Subcutaneous abdominal adipose tissue (tissue), 5 donors: ENCODE results near the gene DCTPP1.
A peak's percentile ranks its signal among the peaks of the same experiment; 100 is the strongest.
"Not testable (repeated sequence)": the region's sequence is repeated elsewhere in the genome, so short reads cannot be mapped to it uniquely, and the experiment has no call there.

Experiments used
- H3K27ac ChIP-seq: one replicate; pipeline ENCODE4 v1.7.0; 2013; ENCODE audit warnings: low read depth, mild to moderate bottlenecking, inconsistent platforms, low read length, moderate library complexity
- H3K27me3 ChIP-seq, 5 donors: one replicate each; pipeline ENCODE4 v1.7.0; 2013; ENCODE audit warnings: low read length in 5 of 5, inconsistent platforms in 1 of 5; ENCODE audit not compliant: control insufficient read depth in 5 of 5, insufficient read depth in 4 of 5
- H3K36me3 ChIP-seq, 5 donors: one replicate each; pipeline ENCODE4 v1.7.0; 2013; ENCODE audit warnings: low read length in 5 of 5; ENCODE audit not compliant: control insufficient read depth in 5 of 5, insufficient read depth in 5 of 5
- H3K4me1 ChIP-seq, 5 donors: one replicate each; pipeline ENCODE4 v1.7.0; 2013; ENCODE audit warnings: low read length in 5 of 5, mild to moderate bottlenecking in 3 of 5, moderate library complexity in 1 of 5; ENCODE audit not compliant: control insufficient read depth in 5 of 5, insufficient read depth in 5 of 5
- H3K4me3 ChIP-seq, 5 donors: one replicate each; pipeline ENCODE4 v1.7.0; 2013; ENCODE audit warnings: low read length in 5 of 5, low read depth in 1 of 5
- H3K9ac ChIP-seq, 5 donors: one replicate each; pipeline ENCODE4 v1.7.0; 2013; ENCODE audit warnings: low read length in 5 of 5, mild to moderate bottlenecking in 4 of 5, moderate library complexity in 3 of 5
- H3K9me3 ChIP-seq, 5 donors: one replicate each; pipeline ENCODE4 v1.7.0; 2013; ENCODE audit warnings: low read length in 5 of 5; ENCODE audit not compliant: control insufficient read depth in 5 of 5
- donor health status: healthy.
- donor health status: healthy.
- donor health status: healthy.
- donor health status: healthy.
- donor health status: healthy.

The DCTPP1 gene

GRCh38 chr16:30429678-30430427 lies at the start of gene DCTPP1:
Gene DCTPP1, minus strand, starts transcription at chr16:30430030. Its CDS starts 50 bp downstream, at chr16:30429980.
- Histone ChIP-seq H3K27me3 (no peaks in the 10 kb centered on the region), H3K9me3 (no peaks in the 10 kb centered on the region), H3K9ac (peak within 1 kb of the TSS; percentile 64 to 87 (median 82)), H3K27ac (peak within 1 kb of the TSS; percentile 60), H3K36me3 (peaks cover 0 to 12% (median 7%) of the 10 kb centered on the region in 5 donors), H3K4me1 (peaks cover 0 to 25% (median 22%) of the 10 kb centered on the region in 5 donors), H3K4me3 (peak within 1 kb of the TSS; percentile 65 to 89 (median 78))

- no peak overlapping the region for H3K27ac ChIP-seq
- H3K27me3 ChIP-seq, result peaks cover 5 to 12% (median 9%) of the 10 kb centered on the region in 5 donors
- H3K36me3 ChIP-seq, result no peaks in the 10 kb centered on the region
- no peaks in the 10 kb centered on the region for H3K9me3 ChIP-seq
- no peak overlapping the region for H3K4me3 ChIP-seq
- no peak overlapping the region for H3K9ac ChIP-seq
- H3K4me1 ChIP-seq, result peaks cover 0 to 2% (median 0%) of the 10 kb centered on the region in 5 donors
Measured at GRCh38 chr16:30478766-30479478, 49.1 kb upstream of the DCTPP1 start.

GRCh38 chr16:30477773-30478172 lies 47.9 kb upstream of the DCTPP1 start:
- Histone ChIP-seq H3K4me1 (peaks cover 0 to 13% (median 0%) of the 10 kb centered on the region in 5 donors), H3K27me3 (peaks cover 7 to 17% (median 12%) of the 10 kb centered on the region in 5 donors)
- H3K27ac ChIP-seq, H3K9ac ChIP-seq, H3K9me3 ChIP-seq, H3K4me3 ChIP-seq, H3K36me3 ChIP-seq: not testable (repeated sequence)

GRCh38 chr16:30476991-30477390 lies 47.2 kb upstream of the DCTPP1 start:
- peaks cover 7 to 20% (median 13%) of the 10 kb centered on the region in 5 donors for H3K27me3 ChIP-seq

GRCh38 chr16:30474684-30475083 lies 44.9 kb upstream of the DCTPP1 start:
- H3K27ac ChIP-seq, result no peak overlapping the region

More at GRCh38 chr16:30476991-30477390, 47.2 kb upstream of the DCTPP1 start:
- Histone ChIP-seq H3K4me1 (peaks cover 0 to 17% (median 3%) of the 10 kb centered on the region in 5 donors), H3K27ac (no peak overlapping the region), H3K4me3 (no peak overlapping the region), H3K9ac (no peak overlapping the region), H3K36me3 (no peaks in the 10 kb centered on the region), H3K9me3 (peaks cover 0 to 2% (median 0%) of the 10 kb centered on the region in 5 donors)

GRCh38 chr16:30474074-30474452 lies 44.2 kb upstream of the DCTPP1 start:
- Histone ChIP-seq H3K27me3 (peaks cover 7 to 20% (median 13%) of the 10 kb centered on the region in 5 donors), H3K9ac (no peak overlapping the region), H3K9me3 (peaks cover 0 to 2% (median 0%) of the 10 kb centered on the region in 5 donors), H3K4me1 (peaks cover 0 to 17% (median 3%) of the 10 kb centered on the region in 5 donors), H3K4me3 (peak overlapping the region in 1 of 5 donors; percentile 18), H3K27ac (no peak overlapping the region), H3K36me3 (no peaks in the 10 kb centered on the region)

More at GRCh38 chr16:30474684-30475083, 44.9 kb upstream of the DCTPP1 start:
- Histone ChIP-seq H3K27me3 (peaks cover 7 to 20% (median 13%) of the 10 kb centered on the region in 5 donors), H3K9ac (no peak overlapping the region), H3K9me3 (peaks cover 0 to 2% (median 0%) of the 10 kb centered on the region in 5 donors), H3K4me3 (no peak overlapping the region), H3K4me1 (peaks cover 0 to 17% (median 3%) of the 10 kb centered on the region in 5 donors), H3K36me3 (no peaks in the 10 kb centered on the region)

- Histone ChIP-seq H3K27me3 (peaks cover 7 to 20% (median 13%) of the 10 kb centered on the region in 5 donors), H3K9ac (no peak overlapping the region), H3K4me3 (peak overlapping the region in 2 of 5 donors; percentile 18 to 28), H3K9me3 (peaks cover 0 to 2% (median 0%) of the 10 kb centered on the region in 5 donors), H3K27ac (no peak overlapping the region), H3K4me1 (peaks cover 0 to 17% (median 3%) of the 10 kb centered on the region in 5 donors), H3K36me3 (no peaks in the 10 kb centered on the region)
Measured at GRCh38 chr16:30473231-30474073, 43.6 kb upstream of the DCTPP1 start.

- Histone ChIP-seq H3K27me3 (peaks cover 7 to 20% (median 13%) of the 10 kb centered on the region in 5 donors), H3K9me3 (peaks cover 0 to 2% (median 0%) of the 10 kb centered on the region in 5 donors), H3K4me3 (peak within 1 kb of the TSS in 2 of 5 donors; percentile 18 to 41), H3K36me3 (no peaks in the 10 kb centered on the region), H3K9ac (peak within 1 kb of the TSS in 1 of 5 donors; percentile 30), H3K27ac (no peak within 1 kb of the TSS), H3K4me1 (peaks cover 0 to 17% (median 3%) of the 10 kb centered on the region in 5 donors)
Measured at GRCh38 chr16:30472328-30472942, 42.6 kb upstream of the DCTPP1 start, which contains the start of gene ITGAL. Gene ITGAL, plus strand, starts transcription at chr16:30472742. Its CDS starts 96 bp downstream, at chr16:30472838.

GRCh38 chr16:30470632-30470995 lies 40.8 kb upstream of the DCTPP1 start:
- Histone ChIP-seq H3K27ac (no peak overlapping the region), H3K9ac (no peak overlapping the region), H3K27me3 (peaks cover 7 to 20% (median 13%) of the 10 kb centered on the region in 5 donors), H3K36me3 (no peaks in the 10 kb centered on the region), H3K4me3 (no peak overlapping the region), H3K9me3 (peaks cover 0 to 2% (median 0%) of the 10 kb centered on the region in 5 donors), H3K4me1 (peaks cover 0 to 17% (median 3%) of the 10 kb centered on the region in 5 donors)
